ENCODE results near the gene UBA5.

DNA sequence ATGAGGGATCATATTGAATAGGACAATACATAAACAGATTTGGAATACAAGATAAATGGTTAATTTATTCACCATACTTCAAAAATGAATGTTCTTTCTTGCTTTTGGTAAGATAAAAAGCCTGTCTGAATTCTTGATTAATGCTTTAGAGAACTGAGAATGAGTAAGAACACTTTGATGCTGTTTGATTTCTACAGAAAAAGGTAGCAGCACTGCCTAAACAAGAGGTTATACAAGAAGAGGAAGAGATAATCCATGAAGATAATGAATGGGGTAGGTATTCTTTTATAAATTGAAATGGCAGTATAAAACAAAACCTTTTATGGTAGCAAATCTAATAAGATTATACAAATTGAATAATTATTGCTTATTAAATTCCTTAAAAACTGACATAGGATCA, 15.3 kb downstream of the UBA5 start:
- TF ChIP-seq NR2F2 (IDR thresholded peaks at IDR 0.05) = no peak
- TF ChIP-seq, protein P1, sequence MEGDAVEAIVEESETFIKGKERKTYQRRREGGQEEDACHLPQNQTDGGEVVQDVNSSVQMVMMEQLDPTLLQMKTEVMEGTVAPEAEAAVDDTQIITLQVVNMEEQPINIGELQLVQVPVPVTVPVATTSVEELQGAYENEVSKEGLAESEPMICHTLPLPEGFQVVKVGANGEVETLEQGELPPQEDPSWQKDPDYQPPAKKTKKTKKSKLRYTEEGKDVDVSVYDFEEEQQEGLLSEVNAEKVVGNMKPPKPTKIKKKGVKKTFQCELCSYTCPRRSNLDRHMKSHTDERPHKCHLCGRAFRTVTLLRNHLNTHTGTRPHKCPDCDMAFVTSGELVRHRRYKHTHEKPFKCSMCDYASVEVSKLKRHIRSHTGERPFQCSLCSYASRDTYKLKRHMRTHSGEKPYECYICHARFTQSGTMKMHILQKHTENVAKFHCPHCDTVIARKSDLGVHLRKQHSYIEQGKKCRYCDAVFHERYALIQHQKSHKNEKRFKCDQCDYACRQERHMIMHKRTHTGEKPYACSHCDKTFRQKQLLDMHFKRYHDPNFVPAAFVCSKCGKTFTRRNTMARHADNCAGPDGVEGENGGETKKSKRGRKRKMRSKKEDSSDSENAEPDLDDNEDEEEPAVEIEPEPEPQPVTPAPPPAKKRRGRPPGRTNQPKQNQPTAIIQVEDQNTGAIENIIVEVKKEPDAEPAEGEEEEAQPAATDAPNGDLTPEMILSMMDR (IDR thresholded peaks at IDR 0.05; ENCODE audit: low read depth, low read length, missing input control) = no peak
- TF ChIP-seq YY1 (IDR thresholded peaks at IDR 0.05) = no peak
- no peak for TF ChIP-seq GABPA (IDR thresholded peaks at IDR 0.05 in 1 of 2, conservative IDR thresholded peaks at IDR 0.05 in 1 of 2)
- TF ChIP-seq, protein P2, sequence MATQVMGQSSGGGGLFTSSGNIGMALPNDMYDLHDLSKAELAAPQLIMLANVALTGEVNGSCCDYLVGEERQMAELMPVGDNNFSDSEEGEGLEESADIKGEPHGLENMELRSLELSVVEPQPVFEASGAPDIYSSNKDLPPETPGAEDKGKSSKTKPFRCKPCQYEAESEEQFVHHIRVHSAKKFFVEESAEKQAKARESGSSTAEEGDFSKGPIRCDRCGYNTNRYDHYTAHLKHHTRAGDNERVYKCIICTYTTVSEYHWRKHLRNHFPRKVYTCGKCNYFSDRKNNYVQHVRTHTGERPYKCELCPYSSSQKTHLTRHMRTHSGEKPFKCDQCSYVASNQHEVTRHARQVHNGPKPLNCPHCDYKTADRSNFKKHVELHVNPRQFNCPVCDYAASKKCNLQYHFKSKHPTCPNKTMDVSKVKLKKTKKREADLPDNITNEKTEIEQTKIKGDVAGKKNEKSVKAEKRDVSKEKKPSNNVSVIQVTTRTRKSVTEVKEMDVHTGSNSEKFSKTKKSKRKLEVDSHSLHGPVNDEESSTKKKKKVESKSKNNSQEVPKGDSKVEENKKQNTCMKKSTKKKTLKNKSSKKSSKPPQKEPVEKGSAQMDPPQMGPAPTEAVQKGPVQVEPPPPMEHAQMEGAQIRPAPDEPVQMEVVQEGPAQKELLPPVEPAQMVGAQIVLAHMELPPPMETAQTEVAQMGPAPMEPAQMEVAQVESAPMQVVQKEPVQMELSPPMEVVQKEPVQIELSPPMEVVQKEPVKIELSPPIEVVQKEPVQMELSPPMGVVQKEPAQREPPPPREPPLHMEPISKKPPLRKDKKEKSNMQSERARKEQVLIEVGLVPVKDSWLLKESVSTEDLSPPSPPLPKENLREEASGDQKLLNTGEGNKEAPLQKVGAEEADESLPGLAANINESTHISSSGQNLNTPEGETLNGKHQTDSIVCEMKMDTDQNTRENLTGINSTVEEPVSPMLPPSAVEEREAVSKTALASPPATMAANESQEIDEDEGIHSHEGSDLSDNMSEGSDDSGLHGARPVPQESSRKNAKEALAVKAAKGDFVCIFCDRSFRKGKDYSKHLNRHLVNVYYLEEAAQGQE (IDR thresholded peaks at IDR 0.05) = no peak
- TF ChIP-seq RAD21 (IDR thresholded peaks at IDR 0.05) = no peak
- no peak for TF ChIP-seq TAF1 (conservative IDR thresholded peaks at IDR 0.05)

Data from liver (tissue), 3 donors.